HUES64 (cell line): ENCODE measurements around the gene THAP9.

Experiments
- H3K27ac ChIP-seq: 2 replicates; pipeline ENCODE4 v1.7.0; 2013; ENCODE audit warnings: low read depth, low read length, inconsistent platforms
- H3K27me3 ChIP-seq: 2 replicates; pipeline ENCODE4 v1.6.1; 2013; ENCODE audit warnings: mild to moderate bottlenecking, low read length; ENCODE audit not compliant: insufficient read depth
- H3K36me3 ChIP-seq: 2 replicates; pipeline ENCODE4 v1.6.1; 2013; ENCODE audit warnings: mild to moderate bottlenecking, low read length; ENCODE audit not compliant: insufficient read depth
- H3K4me1 ChIP-seq: 2 replicates; pipeline ENCODE4 v1.6.1; 2013; ENCODE audit warnings: mild to moderate bottlenecking, low read length, moderate library complexity; ENCODE audit not compliant: insufficient read depth
- H3K4me3 ChIP-seq: 2 replicates; pipeline ENCODE4 v1.5.1; 2013; ENCODE audit warnings: mild to moderate bottlenecking, low read length, moderate library complexity
- H3K9ac ChIP-seq: 2 replicates; pipeline ENCODE4 v1.6.1; 2013; ENCODE audit warnings: mild to moderate bottlenecking, low read depth, low read length
- H3K9me3 ChIP-seq: 2 replicates; pipeline ENCODE4 v1.6.1; 2013; ENCODE audit warnings: low read depth, low read length; ENCODE audit not compliant: insufficient read depth
- whole genome bisulfite sequencing: fragments of 150-250, 120-280 bp; methylation state at CpG from one replicate; pipeline ENCODE4 v1.1.7; 2013; ENCODE audit warnings: missing lambda C conversion rate; 5-methylcytosine and 5-hydroxymethylcytosine counted together

Gene THAP9

GRCh38 chr4:82968972-82969371 is 68.4 kb downstream of the THAP9 start:
- Histone ChIP-seq H3K9me3 (no peaks in the 10 kb centered on the region), H3K4me1 (no peaks in the 10 kb centered on the region), H3K36me3 (peaks cover 23% of the 10 kb centered on the region), H3K27me3 (no peaks in the 10 kb centered on the region), H3K9ac (no peak overlapping the region), H3K4me3 (no peak overlapping the region), H3K27ac (no peak overlapping the region)
- 90% methylated on average over 4 of the region's 4 CpGs for WGBS

- Histone ChIP-seq H3K9me3 (no peaks in the 10 kb centered on the region), H3K27ac (no peak overlapping the region), H3K9ac (no peak overlapping the region), H3K4me3 (no peak overlapping the region), H3K36me3 (peaks cover 23% of the 10 kb centered on the region), H3K4me1 (no peaks in the 10 kb centered on the region), H3K27me3 (no peaks in the 10 kb centered on the region)
- 92% methylated on average over 2 of the region's 2 CpGs for WGBS
Measured at GRCh38 chr4:82969414-82969813, 68.9 kb downstream of the THAP9 start.
